GM19372 (cell line): ENCODE results near the gene CRHBP.
"Not testable (repeated sequence)": the region's sequence is repeated elsewhere in the genome, so short reads cannot be mapped to it uniquely, and the experiment has no call there.

Experiments
- ATAC-seq: cut with Tn5 transposase; IDR thresholded peaks from one replicate; pipeline ENCODE4 v1.9.1; 2021; ENCODE audit warnings: mild to moderate bottlenecking, low read depth, moderate library complexity; ENCODE audit not compliant: unreplicated experiment

The CRHBP gene

GRCh38 chr5:76956033-76956432 lies 3.2 kb downstream of the CRHBP start:
- no peak for ATAC-seq

GRCh38 chr5:76958991-76959767 lies 6.3 kb downstream of the CRHBP start:
- ATAC-seq = no peak

- no peak for ATAC-seq
Observed at GRCh38 chr5:76960004-76960625, 7.3 kb downstream of the CRHBP start.

GRCh38 chr5:76964060-76964459 lies 11.2 kb downstream of the CRHBP start:
- ATAC-seq = no peak

- no peak for ATAC-seq
Observed at GRCh38 chr5:76971511-76971910, 18.7 kb downstream of the CRHBP start.

- ATAC-seq = no peak
Observed at GRCh38 chr5:76972689-76973088, 19.8 kb downstream of the CRHBP start.

GRCh38 chr5:76974785-76975184 lies 21.9 kb downstream of the CRHBP start:
- ATAC-seq = no peak

- ATAC-seq = no peak
Observed at GRCh38 chr5:76978869-76979268, 26.0 kb downstream of the CRHBP start.

- no peak for ATAC-seq
Observed at GRCh38 chr5:76980518-76981144, 27.8 kb downstream of the CRHBP start.

GRCh38 chr5:76982450-76982849 lies 29.6 kb downstream of the CRHBP start:
- no peak for ATAC-seq

- ATAC-seq = no peak
Observed at GRCh38 chr5:76983468-76983867, 30.6 kb downstream of the CRHBP start.

- no peak for ATAC-seq
Observed at GRCh38 chr5:76986825-76987526, 34.1 kb downstream of the CRHBP start.

- no peak for ATAC-seq
Observed at GRCh38 chr5:76990899-76991459, 38.1 kb downstream of the CRHBP start.

- ATAC-seq = not testable (repeated sequence)
Observed at GRCh38 chr5:76993436-76993835, 40.6 kb downstream of the CRHBP start.

- ATAC-seq = no peak
Observed at GRCh38 chr5:76994337-76994736, 41.5 kb downstream of the CRHBP start.

- not testable (repeated sequence) for ATAC-seq
Observed at GRCh38 chr5:76998251-76998650, 45.4 kb downstream of the CRHBP start.

- no peak for ATAC-seq
Observed at GRCh38 chr5:76999451-76999850, 46.6 kb downstream of the CRHBP start.

- ATAC-seq = no peak
Observed at GRCh38 chr5:77003246-77003645, 50.4 kb downstream of the CRHBP start.

GRCh38 chr5:77006124-77006523 lies 53.3 kb downstream of the CRHBP start:
- ATAC-seq = no peak

GRCh38 chr5:77008413-77008812 lies 55.6 kb downstream of the CRHBP start:
- no peak for ATAC-seq

- ATAC-seq = no peak
Observed at GRCh38 chr5:77010243-77010642, 57.4 kb downstream of the CRHBP start.
